HepG2 (cell line): ENCODE measurements around the gene ZBTB48. TPM values are rescaled to one million over a fixed set of nuclear protein-coding genes. Genes with fewer than 3 reads are reported as not detected.

Source experiments
- FOSL1 ChIP-seq: sonication (generic); formaldehyde crosslinking; IDR thresholded peaks from 2 replicates; pipeline ENCODE4 v1.9.0; 2021; ENCODE audit warnings: missing genetic modification reagents, borderline replicate concordance
- MIXL1 ChIP-seq: IDR thresholded peaks from 2 replicates; pipeline ENCODE4 v1.6.1; 2016
- SP4 ChIP-seq: sonication (generic); formaldehyde crosslinking; IDR thresholded peaks from 2 replicates; pipeline ENCODE4 v1.8.1; 2023; ENCODE audit warnings: mild to moderate bottlenecking, missing genetic modification reagents
- TBP ChIP-seq: sonication (generic); formaldehyde crosslinking; IDR thresholded peaks from 2 replicates; pipeline ENCODE4 v1.5.0; 2020; ENCODE audit warnings: missing genetic modification reagents
- TCF7L2 ChIP-seq: IDR thresholded peaks from 2 replicates; pipeline ENCODE4 v1.6.1; 2011; ENCODE audit warnings: mild to moderate bottlenecking, low read depth, low read length, moderate library complexity
- ZBTB7A ChIP-seq: sonication (generic); formaldehyde crosslinking; IDR thresholded peaks from 2 replicates; pipeline ENCODE4 v1.8.0; 2022; ENCODE audit warnings: mild to moderate bottlenecking, missing genetic modification reagents
- polyA plus RNA-seq, 8 experiments: library from polyadenylated mRNA; depleted of rRNA in 3 of 8; stranded (reverse) in 7 of 8; unstranded in 1 of 8; fragments of >200 nt; fragmentation: Illumina TruSeq in 4 of 8; extraction: Trizol in 4 of 8; gene quantifications; 2 replicates each; pipeline versions ENCODE4 v1.2.1 to v1.2.3, GENCODE V29; 2011 to 2016; ENCODE audit warnings: low read depth in 4 of 8, missing spikeins in 1 of 8, mixed read lengths in 1 of 8; ENCODE audit not compliant: insufficient read depth in 1 of 8
- total RNA-seq, 5 experiments: library from RNA; depleted of rRNA; stranded (reverse); fragments of >200 nt; fragmentation: Illumina TruSeq; extraction: Trizol; gene quantifications; 2 replicates each; pipeline ENCODE4 v1.2.3, GENCODE V29; 2016; ENCODE audit warnings: low read depth in 1 of 5
- TF ChIP-seq, protein P1 (sequence below): sonication (generic); formaldehyde crosslinking; IDR thresholded peaks from 2 replicates; pipeline ENCODE4 v1.4.0; 2020; ENCODE audit warnings: missing genetic modification reagents, mild to moderate bottlenecking, borderline replicate concordance
- TF ChIP-seq, protein P2 (sequence below): sonication (generic); formaldehyde crosslinking; IDR thresholded peaks from 2 replicates; pipeline ENCODE4 v1.9.0; 2021; ENCODE audit warnings: missing genetic modification reagents, mild to moderate bottlenecking, borderline replicate concordance
- TF ChIP-seq, protein P3 (sequence below): sonication (generic); formaldehyde crosslinking; IDR thresholded peaks from 2 replicates; pipeline ENCODE4 v1.8.1; 2023; ENCODE audit warnings: missing genetic modification reagents, inconsistent platforms, borderline replicate concordance
- TF ChIP-seq, protein P4 (sequence below): IDR thresholded peaks from 2 replicates; pipeline ENCODE4 v1.6.1; 2016; ENCODE audit warnings: low read depth, missing genetic modification reagents, missing compliant biosample characterization
- TF ChIP-seq, protein P5 (sequence below), 2 experiments: sonication (generic) in 1 of 2; formaldehyde crosslinking in 1 of 2; IDR thresholded peaks; 2 replicates each; pipeline versions ENCODE4 v1.5.1 to v1.6.1; 2011 to 2020; ENCODE audit warnings: borderline replicate concordance in 1 of 2, low read depth in 1 of 2, low read length in 1 of 2, mild to moderate bottlenecking in 1 of 2, missing genetic modification reagents in 1 of 2, moderate library complexity in 1 of 2
- TF ChIP-seq, protein P6 (sequence below): IDR thresholded peaks from 2 replicates; pipeline ENCODE4 v1.6.1; 2016; ENCODE audit warnings: low read depth

The ZBTB48 gene
- total and polyA plus RNA-seq, 2 of the 13 experiments (the other 11 are each of a cell fraction or from before 2014, with no cell fraction given): 13.0 to 17.1 TPM

DNA sequence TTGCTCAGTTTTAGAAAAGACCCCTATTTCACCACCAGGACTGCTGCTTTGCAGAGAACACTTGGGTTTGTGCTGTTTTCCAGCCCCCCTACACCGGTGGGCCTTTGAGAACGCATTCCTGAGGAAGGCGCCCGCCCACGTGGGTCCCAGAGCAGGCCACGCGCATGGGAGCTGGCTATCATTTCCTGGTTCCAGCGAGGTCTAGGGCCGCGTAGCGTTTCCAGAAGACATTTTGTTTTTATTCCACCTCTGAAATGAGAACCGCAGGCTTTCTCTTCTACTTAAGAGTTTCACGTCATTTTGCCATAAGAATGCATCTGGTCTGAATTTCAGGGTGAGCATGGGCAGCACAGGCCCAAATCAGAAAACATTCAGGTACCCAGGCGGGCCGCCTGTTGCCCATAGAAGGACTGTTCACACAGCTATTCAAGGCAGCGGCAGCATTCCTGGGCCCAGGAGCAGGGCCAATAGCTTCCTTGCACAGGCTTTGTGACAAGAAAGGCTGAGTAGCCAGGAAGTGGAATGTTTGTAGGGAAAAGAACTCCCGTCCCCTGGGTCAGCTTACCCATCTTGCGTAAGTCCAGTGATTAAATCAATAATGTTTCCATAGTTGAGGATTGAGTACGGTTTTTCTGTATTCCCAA, 24.2 kb downstream of the ZBTB48 start (continued):
- TF ChIP-seq, protein P1, sequence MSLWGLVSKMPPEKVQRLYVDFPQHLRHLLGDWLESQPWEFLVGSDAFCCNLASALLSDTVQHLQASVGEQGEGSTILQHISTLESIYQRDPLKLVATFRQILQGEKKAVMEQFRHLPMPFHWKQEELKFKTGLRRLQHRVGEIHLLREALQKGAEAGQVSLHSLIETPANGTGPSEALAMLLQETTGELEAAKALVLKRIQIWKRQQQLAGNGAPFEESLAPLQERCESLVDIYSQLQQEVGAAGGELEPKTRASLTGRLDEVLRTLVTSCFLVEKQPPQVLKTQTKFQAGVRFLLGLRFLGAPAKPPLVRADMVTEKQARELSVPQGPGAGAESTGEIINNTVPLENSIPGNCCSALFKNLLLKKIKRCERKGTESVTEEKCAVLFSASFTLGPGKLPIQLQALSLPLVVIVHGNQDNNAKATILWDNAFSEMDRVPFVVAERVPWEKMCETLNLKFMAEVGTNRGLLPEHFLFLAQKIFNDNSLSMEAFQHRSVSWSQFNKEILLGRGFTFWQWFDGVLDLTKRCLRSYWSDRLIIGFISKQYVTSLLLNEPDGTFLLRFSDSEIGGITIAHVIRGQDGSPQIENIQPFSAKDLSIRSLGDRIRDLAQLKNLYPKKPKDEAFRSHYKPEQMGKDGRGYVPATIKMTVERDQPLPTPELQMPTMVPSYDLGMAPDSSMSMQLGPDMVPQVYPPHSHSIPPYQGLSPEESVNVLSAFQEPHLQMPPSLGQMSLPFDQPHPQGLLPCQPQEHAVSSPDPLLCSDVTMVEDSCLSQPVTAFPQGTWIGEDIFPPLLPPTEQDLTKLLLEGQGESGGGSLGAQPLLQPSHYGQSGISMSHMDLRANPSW: peak; percentile 1; the same call in 1 of the 2 replicates
- TF ChIP-seq SP4 (CRISPR knock-in tag): 0 out of 2 replicates have a peak, but pooled peaks have one; percentile 20
- no peak for TF ChIP-seq TCF7L2
- TF ChIP-seq FOSL1 (CRISPR knock-in tag): no peak
- TF ChIP-seq TBP (CRISPR knock-in tag): no peak
- TF ChIP-seq, protein P2, sequence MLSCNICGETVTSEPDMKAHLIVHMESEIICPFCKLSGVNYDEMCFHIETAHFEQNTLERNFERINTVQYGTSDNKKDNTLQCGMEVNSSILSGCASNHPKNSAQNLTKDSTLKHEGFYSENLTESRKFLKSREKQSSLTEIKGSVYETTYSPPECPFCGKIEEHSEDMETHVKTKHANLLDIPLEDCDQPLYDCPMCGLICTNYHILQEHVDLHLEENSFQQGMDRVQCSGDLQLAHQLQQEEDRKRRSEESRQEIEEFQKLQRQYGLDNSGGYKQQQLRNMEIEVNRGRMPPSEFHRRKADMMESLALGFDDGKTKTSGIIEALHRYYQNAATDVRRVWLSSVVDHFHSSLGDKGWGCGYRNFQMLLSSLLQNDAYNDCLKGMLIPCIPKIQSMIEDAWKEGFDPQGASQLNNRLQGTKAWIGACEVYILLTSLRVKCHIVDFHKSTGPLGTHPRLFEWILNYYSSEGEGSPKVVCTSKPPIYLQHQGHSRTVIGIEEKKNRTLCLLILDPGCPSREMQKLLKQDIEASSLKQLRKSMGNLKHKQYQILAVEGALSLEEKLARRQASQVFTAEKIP (CRISPR knock-in tag): no peak
- TF ChIP-seq, protein P3, sequence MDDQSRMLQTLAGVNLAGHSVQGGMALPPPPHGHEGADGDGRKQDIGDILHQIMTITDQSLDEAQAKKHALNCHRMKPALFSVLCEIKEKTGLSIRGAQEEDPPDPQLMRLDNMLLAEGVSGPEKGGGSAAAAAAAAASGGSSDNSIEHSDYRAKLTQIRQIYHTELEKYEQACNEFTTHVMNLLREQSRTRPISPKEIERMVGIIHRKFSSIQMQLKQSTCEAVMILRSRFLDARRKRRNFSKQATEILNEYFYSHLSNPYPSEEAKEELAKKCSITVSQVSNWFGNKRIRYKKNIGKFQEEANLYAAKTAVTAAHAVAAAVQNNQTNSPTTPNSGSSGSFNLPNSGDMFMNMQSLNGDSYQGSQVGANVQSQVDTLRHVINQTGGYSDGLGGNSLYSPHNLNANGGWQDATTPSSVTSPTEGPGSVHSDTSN (CRISPR knock-in tag): no peak
- TF ChIP-seq, protein P4, sequence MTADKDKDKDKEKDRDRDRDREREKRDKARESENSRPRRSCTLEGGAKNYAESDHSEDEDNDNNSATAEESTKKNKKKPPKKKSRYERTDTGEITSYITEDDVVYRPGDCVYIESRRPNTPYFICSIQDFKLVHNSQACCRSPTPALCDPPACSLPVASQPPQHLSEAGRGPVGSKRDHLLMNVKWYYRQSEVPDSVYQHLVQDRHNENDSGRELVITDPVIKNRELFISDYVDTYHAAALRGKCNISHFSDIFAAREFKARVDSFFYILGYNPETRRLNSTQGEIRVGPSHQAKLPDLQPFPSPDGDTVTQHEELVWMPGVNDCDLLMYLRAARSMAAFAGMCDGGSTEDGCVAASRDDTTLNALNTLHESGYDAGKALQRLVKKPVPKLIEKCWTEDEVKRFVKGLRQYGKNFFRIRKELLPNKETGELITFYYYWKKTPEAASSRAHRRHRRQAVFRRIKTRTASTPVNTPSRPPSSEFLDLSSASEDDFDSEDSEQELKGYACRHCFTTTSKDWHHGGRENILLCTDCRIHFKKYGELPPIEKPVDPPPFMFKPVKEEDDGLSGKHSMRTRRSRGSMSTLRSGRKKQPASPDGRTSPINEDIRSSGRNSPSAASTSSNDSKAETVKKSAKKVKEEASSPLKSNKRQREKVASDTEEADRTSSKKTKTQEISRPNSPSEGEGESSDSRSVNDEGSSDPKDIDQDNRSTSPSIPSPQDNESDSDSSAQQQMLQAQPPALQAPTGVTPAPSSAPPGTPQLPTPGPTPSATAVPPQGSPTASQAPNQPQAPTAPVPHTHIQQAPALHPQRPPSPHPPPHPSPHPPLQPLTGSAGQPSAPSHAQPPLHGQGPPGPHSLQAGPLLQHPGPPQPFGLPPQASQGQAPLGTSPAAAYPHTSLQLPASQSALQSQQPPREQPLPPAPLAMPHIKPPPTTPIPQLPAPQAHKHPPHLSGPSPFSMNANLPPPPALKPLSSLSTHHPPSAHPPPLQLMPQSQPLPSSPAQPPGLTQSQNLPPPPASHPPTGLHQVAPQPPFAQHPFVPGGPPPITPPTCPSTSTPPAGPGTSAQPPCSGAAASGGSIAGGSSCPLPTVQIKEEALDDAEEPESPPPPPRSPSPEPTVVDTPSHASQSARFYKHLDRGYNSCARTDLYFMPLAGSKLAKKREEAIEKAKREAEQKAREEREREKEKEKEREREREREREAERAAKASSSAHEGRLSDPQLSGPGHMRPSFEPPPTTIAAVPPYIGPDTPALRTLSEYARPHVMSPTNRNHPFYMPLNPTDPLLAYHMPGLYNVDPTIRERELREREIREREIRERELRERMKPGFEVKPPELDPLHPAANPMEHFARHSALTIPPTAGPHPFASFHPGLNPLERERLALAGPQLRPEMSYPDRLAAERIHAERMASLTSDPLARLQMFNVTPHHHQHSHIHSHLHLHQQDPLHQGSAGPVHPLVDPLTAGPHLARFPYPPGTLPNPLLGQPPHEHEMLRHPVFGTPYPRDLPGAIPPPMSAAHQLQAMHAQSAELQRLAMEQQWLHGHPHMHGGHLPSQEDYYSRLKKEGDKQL: no peak
- TF ChIP-seq, protein P5, sequence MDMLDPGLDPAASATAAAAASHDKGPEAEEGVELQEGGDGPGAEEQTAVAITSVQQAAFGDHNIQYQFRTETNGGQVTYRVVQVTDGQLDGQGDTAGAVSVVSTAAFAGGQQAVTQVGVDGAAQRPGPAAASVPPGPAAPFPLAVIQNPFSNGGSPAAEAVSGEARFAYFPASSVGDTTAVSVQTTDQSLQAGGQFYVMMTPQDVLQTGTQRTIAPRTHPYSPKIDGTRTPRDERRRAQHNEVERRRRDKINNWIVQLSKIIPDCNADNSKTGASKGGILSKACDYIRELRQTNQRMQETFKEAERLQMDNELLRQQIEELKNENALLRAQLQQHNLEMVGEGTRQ (IDR thresholded peaks at IDR 0.05; ENCODE audit: low read depth, low read length): 0 out of 2 replicates have a peak, but pooled peaks have one; percentile 9
- TF ChIP-seq, protein P5 (CRISPR knock-in tag; IDR thresholded peaks at IDR 0.05; ENCODE audit: borderline replicate concordance): peak; percentile 22; the same call in 1 of the 2 replicates
- TF ChIP-seq, protein P6, sequence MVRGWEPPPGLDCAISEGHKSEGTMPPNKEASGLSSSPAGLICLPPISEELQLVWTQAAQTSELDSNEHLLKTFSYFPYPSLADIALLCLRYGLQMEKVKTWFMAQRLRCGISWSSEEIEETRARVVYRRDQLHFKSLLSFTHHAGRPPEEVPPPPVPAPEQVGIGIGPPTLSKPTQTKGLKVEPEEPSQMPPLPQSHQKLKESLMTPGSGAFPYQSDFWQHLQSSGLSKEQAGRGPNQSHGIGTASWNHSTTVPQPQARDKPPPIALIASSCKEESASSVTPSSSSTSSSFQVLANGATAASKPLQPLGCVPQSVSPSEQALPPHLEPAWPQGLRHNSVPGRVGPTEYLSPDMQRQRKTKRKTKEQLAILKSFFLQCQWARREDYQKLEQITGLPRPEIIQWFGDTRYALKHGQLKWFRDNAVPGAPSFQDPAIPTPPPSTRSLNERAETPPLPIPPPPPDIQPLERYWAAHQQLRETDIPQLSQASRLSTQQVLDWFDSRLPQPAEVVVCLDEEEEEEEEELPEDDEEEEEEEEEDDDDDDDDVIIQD (CRISPR knock-in tag): 0 out of 2 replicates have a peak, but pooled peaks have one; percentile 18
- peak; percentile 82 for TF ChIP-seq MIXL1 (CRISPR knock-in tag)
- no peak for TF ChIP-seq ZBTB7A (CRISPR knock-in tag)
